ENCODE data around the gene PRPF6.
A peak's percentile ranks its signal among the peaks of the same experiment; 100 is the strongest.
"Not testable (repeated sequence)": the region's sequence is repeated elsewhere in the genome, so short reads cannot be mapped to it uniquely, and the experiment has no call there.

Gene PRPF6

GRCh38 chr20:63973636-63974401 is 7.1 kb upstream of the PRPF6 start:
- peak; percentile 79 for DNase-seq

- DNase-seq = no peak
These were observed 6.3 kb upstream of the PRPF6 start for GRCh38 chr20:63974402-63975200.

GRCh38 chr20:63976511-63976910 is 4.4 kb upstream of the PRPF6 start:
- not testable (repeated sequence) for DNase-seq

- no peak for DNase-seq
These were observed 3.8 kb upstream of the PRPF6 start for GRCh38 chr20:63976980-63977738.

- DNase-seq = peak; percentile 80
These were observed 3.1 kb upstream of the PRPF6 start for GRCh38 chr20:63977739-63978276.

GRCh38 chr20:63978319-63979228 is 2.4 kb upstream of the PRPF6 start:
- peak; percentile 37 for DNase-seq

- DNase-seq = no peak
These were observed 1.7 kb upstream of the PRPF6 start for GRCh38 chr20:63979229-63979556.

GRCh38 chr20:63979557-63980316 is 1.2 kb upstream of the PRPF6 start, which contains the start of gene SAMD10:
Gene SAMD10, minus strand, starts transcription at chr20:63979642. Its CDS starts 175 bp downstream, at chr20:63979467.
- no peak for DNase-seq

- no peak for DNase-seq
These were observed 571 bp upstream of the PRPF6 start for GRCh38 chr20:63980317-63980805.

- no peak for DNase-seq
These were observed 2.0 kb downstream of the PRPF6 start for GRCh38 chr20:63982937-63983336.

- no peak for DNase-seq
These were observed 20.0 kb downstream of the PRPF6 start for GRCh38 chr20:64000906-64001305.

GRCh38 chr20:64001607-64002011 is 20.7 kb downstream of the PRPF6 start:
- no peak for DNase-seq

GRCh38 chr20:64003960-64004725 is 23.2 kb downstream of the PRPF6 start:
- no peak for DNase-seq

- no peak for DNase-seq
These were observed 24.5 kb downstream of the PRPF6 start for GRCh38 chr20:64005394-64005793.

GRCh38 chr20:64006490-64006889 is 25.6 kb downstream of the PRPF6 start:
- DNase-seq = no peak

GRCh38 chr20:64006902-64007301 is 26.0 kb downstream of the PRPF6 start:
- no peak for DNase-seq

GRCh38 chr20:64009811-64010387 is 29.0 kb downstream of the PRPF6 start:
- no peak for DNase-seq

GRCh38 chr20:64010711-64011237 is 29.8 kb downstream of the PRPF6 start:
- DNase-seq = no peak

GRCh38 chr20:64011366-64011779 is 30.4 kb downstream of the PRPF6 start:
- DNase-seq = no peak

All from fibroblast of skin of back (primary cell).